ENCODE results near the gene FEZ2. TPM values are rescaled to one million over a fixed set of nuclear protein-coding genes. Genes with fewer than 3 reads are reported as not detected.

FEZ2 gene
- total RNA-seq, 1 experiment from 2014 or later = 51.1 TPM

GRCh38 chr2:36615222-36615621 is 17.3 kb upstream of the FEZ2 start:
- no TSS peak for BruUV-seq (replicated peaks)
- TF ChIP-seq REST (IDR thresholded peaks at IDR 0.05; ENCODE audit: insufficient read depth in 1 of 2, low read depth in 2 of 2, low read length in 1 of 2) = no peak
- no peak for TF ChIP-seq CTCF (IDR thresholded peaks at IDR 0.05)
- TF ChIP-seq POLR2AphosphoS5 (IDR thresholded peaks at IDR 0.05; ENCODE audit: low read depth, low read length) = no peak
- no peak for TF ChIP-seq SIN3A (IDR thresholded peaks at IDR 0.05; ENCODE audit: borderline replicate concordance, insufficient read depth, low read depth, low read length)
- TF ChIP-seq TCF7L2 (IDR thresholded peaks at IDR 0.05; ENCODE audit: low read depth, low read length) = no peak
- in situ Hi-C loops (cut with HindIII; ENCODE audit: low pct_unique_long_range_greater_than_20kb, low sequenced_read_pairs) (no loop called here), intact Hi-C loops (cut with micrococcal nuclease; ENCODE audit: unreplicated experiment) (no loop called here)
- Histone ChIP-seq H3K27ac (ENCODE audit: low read length) (peak overlapping the region; percentile 4; the same call in 1 of the 2 replicates), H3K9me3 (ENCODE audit: control insufficient read depth, insufficient read depth, low read depth, low read length) (no peaks in the 10 kb centered on the region), H3K27me3 (ENCODE audit: control insufficient read depth, insufficient read depth, low read length) (no peaks in the 10 kb centered on the region), H3K4me3 (ENCODE audit: low read depth in 2 of 2, low read length in 2 of 2) (no peak overlapping the region), H3K4me1 (ENCODE audit: control insufficient read depth, insufficient read depth, low read length) (no peaks in the 10 kb centered on the region), H3K36me3 (ENCODE audit: control insufficient read depth, insufficient read depth, low read length) (no peaks in the 10 kb centered on the region)
- ChIA-PET POLR2A (no interaction called here), CTCF (no interaction called here)
- ATAC-seq = no peak
- no peak for DNase-seq (ENCODE audit: low read depth, low spot score)

GRCh38 chr2:36613801-36614200 is 15.8 kb upstream of the FEZ2 start:
- H3K9me3 ChIP-seq (ENCODE audit: control insufficient read depth, insufficient read depth, low read depth, low read length) = no peaks in the 10 kb centered on the region
- ATAC-seq = no peak
- ChIA-PET CTCF (no interaction called here), POLR2A (no interaction called here)
- no peak overlapping the region for H3K27ac ChIP-seq (ENCODE audit: low read length)
- H3K4me3 ChIP-seq (ENCODE audit: low read depth in 2 of 2, low read length in 2 of 2) = no peak overlapping the region
- no peaks in the 10 kb centered on the region for H3K36me3 ChIP-seq (ENCODE audit: control insufficient read depth, insufficient read depth, low read length)
- BruUV-seq (replicated peaks) = no TSS peak
- TF ChIP-seq POLR2AphosphoS5 (IDR thresholded peaks at IDR 0.05; ENCODE audit: low read depth, low read length) (no peak), REST (IDR thresholded peaks at IDR 0.05; ENCODE audit: insufficient read depth in 1 of 2, low read depth in 2 of 2, low read length in 1 of 2) (no peak), SIN3A (IDR thresholded peaks at IDR 0.05; ENCODE audit: borderline replicate concordance, insufficient read depth, low read depth, low read length) (no peak), CTCF (IDR thresholded peaks at IDR 0.05) (no peak), TCF7L2 (IDR thresholded peaks at IDR 0.05; ENCODE audit: low read depth, low read length) (no peak)
- no peak for DNase-seq (ENCODE audit: low read depth, low spot score)
- intact Hi-C loops (cut with micrococcal nuclease; ENCODE audit: unreplicated experiment) = no loop called here
- no peaks in the 10 kb centered on the region for H3K4me1 ChIP-seq (ENCODE audit: control insufficient read depth, insufficient read depth, low read length)
- in situ Hi-C loops (cut with HindIII; ENCODE audit: low pct_unique_long_range_greater_than_20kb, low sequenced_read_pairs) = no loop called here
- no peaks in the 10 kb centered on the region for H3K27me3 ChIP-seq (ENCODE audit: control insufficient read depth, insufficient read depth, low read length)

All from Panc1 (cell line).